Sigmoid colon (tissue), 7 donors: ENCODE measurements around the gene KLRB1. TPM values are rescaled to one million over a fixed set of nuclear protein-coding genes. Genes with fewer than 3 reads are reported as not detected.
"Not testable (repeated sequence)": the region's sequence is repeated elsewhere in the genome, so short reads cannot be mapped to it uniquely, and the experiment has no call there.

ENCODE experiments used
- DNase-seq: peaks from one replicate; pipeline ENCODE4 v3.0.0-alpha.2; 2019
- H3K27ac ChIP-seq, 4 donors: fragments of 200-600 bp; sonication (generic); one replicate each; pipeline ENCODE4 v1.5.1; 2016 to 2019; ENCODE audit warnings: mild to moderate bottlenecking in 1 of 4
- H3K27me3 ChIP-seq, 3 donors: fragments of 200-600 bp; sonication (generic); one replicate each; pipeline ENCODE4 v1.5.1; 2019; ENCODE audit warnings: mild to moderate bottlenecking in 1 of 3
- H3K36me3 ChIP-seq, 4 donors: fragments of 200-600 bp; sonication (generic); one replicate each; pipeline ENCODE4 v1.5.1; 2016 to 2019
- H3K4me1 ChIP-seq, 4 donors: fragments of 200-600 bp; sonication (generic); one replicate each; pipeline ENCODE4 v1.5.1; 2017 to 2019
- H3K4me3 ChIP-seq, 4 donors: fragments of 200-600 bp; sonication (generic); one replicate each; pipeline ENCODE4 v1.5.1; 2017 to 2019; ENCODE audit warnings: mild to moderate bottlenecking in 2 of 4, moderate library complexity in 1 of 4
- H3K9me3 ChIP-seq, 4 donors: fragments of 200-600 bp in 3 of 4; sonication (generic) in 3 of 4; one replicate each; pipeline versions ENCODE4 v1.5.1 to v1.6.1; 2013 to 2019
- EP300 ChIP-seq, 4 donors: sonication (generic); formaldehyde crosslinking; IDR thresholded peaks; one replicate each; pipeline ENCODE4 v1.6.1; 2017; ENCODE audit warnings: antibody characterized with exemption in 4 of 4
- POLR2A ChIP-seq, 2 donors: fragments of 450-650 bp; IDR thresholded peaks; one replicate each; pipeline ENCODE4 v1.6.1; 2016; ENCODE audit warnings: antibody characterized with exemption in 2 of 2, mild to moderate bottlenecking in 2 of 2, moderate library complexity in 2 of 2
- POLR2AphosphoS5 ChIP-seq, 4 donors: sonication (generic); formaldehyde crosslinking; IDR thresholded peaks; one replicate each; pipeline ENCODE4 v1.6.1; 2017; ENCODE audit warnings: antibody characterized with exemption in 4 of 4
- WGBS, 2 donors: extraction: QIAGEN DNeasy Blood & Tissue Kit; methylation state at CpG; one replicate each; pipeline ENCODE4 v1.1.7; 2013; 5-methylcytosine and 5-hydroxymethylcytosine counted together
- intact Hi-C: fragments of 100-400 bp; cut with DNase I; formaldehyde crosslinking; loops from one replicate; pipeline ENCODE4 v1.15.1; 2023
- polyA plus RNA-seq, 3 donors: library from polyadenylated mRNA; stranded (reverse); fragments of 200-250 nt; gene quantifications; one replicate each; pipeline ENCODE4 v1.2.3, GENCODE V29; 2013
- total RNA-seq, 4 donors: library from RNA; depleted of rRNA; stranded (reverse); fragments of >200 nt; gene quantifications; one replicate each; pipeline ENCODE4 v1.1.0, GENCODE V29; 2016
- TF ChIP-seq, protein P1 (sequence below), 4 experiments: fragments of 450-650 bp in 3 of 4; fragments of 200-600 bp in 1 of 4; IDR thresholded peaks; one replicate each; pipeline ENCODE4 v1.5.1; 2016 to 2019; ENCODE audit warnings: antibody characterized with exemption in 4 of 4, mild to moderate bottlenecking in 3 of 4, moderate library complexity in 2 of 4
- donor health status: healthy with polysubstance abuse.
- donor health status: Bipolar disorder and iron deficiency.
- donor health status: healthy.

Gene KLRB1
- total and polyA plus RNA-seq, 7 donors, result 0.49 to 3.6 (median 1.4) TPM; not detected in 1

DNA sequence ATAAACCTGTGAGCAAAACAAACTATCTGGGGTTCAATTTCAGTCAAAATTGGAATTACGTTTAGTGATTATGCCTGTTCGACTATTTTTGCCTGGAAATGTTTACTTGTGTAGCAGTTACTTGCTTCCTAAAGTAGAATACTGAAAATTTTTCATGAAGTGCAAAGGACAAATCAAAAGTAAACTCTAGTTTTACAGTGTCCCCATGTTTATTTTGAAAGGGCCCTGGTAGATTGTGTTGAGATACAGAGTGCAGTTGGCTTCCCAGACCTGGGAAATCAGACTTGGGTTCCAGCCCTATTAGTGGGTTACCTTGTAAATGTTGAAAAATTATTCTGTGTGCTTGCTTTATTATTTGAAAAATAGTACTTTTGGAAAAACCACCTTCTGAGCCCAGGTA lies 17.3 kb downstream of the KLRB1 start:
- WGBS, 2 donors, result 88 to 91% methylated on average over 2 of the region's 2 CpGs
- no peaks in the 10 kb centered on the region for H3K9me3 ChIP-seq
- TF ChIP-seq POLR2AphosphoS5 (IDR thresholded peaks at IDR 0.05) (no peak), POLR2A (IDR thresholded peaks at IDR 0.05) (no peak), EP300 (IDR thresholded peaks at IDR 0.05) (no peak)
- TF ChIP-seq, protein P1, sequence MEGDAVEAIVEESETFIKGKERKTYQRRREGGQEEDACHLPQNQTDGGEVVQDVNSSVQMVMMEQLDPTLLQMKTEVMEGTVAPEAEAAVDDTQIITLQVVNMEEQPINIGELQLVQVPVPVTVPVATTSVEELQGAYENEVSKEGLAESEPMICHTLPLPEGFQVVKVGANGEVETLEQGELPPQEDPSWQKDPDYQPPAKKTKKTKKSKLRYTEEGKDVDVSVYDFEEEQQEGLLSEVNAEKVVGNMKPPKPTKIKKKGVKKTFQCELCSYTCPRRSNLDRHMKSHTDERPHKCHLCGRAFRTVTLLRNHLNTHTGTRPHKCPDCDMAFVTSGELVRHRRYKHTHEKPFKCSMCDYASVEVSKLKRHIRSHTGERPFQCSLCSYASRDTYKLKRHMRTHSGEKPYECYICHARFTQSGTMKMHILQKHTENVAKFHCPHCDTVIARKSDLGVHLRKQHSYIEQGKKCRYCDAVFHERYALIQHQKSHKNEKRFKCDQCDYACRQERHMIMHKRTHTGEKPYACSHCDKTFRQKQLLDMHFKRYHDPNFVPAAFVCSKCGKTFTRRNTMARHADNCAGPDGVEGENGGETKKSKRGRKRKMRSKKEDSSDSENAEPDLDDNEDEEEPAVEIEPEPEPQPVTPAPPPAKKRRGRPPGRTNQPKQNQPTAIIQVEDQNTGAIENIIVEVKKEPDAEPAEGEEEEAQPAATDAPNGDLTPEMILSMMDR (IDR thresholded peaks at IDR 0.05), result no peak
- no peak overlapping the region for H3K27ac ChIP-seq
- no peaks in the 10 kb centered on the region for H3K4me1 ChIP-seq
- DNase-seq, result no peak
- H3K4me3 ChIP-seq, result no peak overlapping the region
- H3K36me3 ChIP-seq, result no peaks in the 10 kb centered on the region
- no peaks in the 10 kb centered on the region for H3K27me3 ChIP-seq
- intact Hi-C loops, result no loop called here

DNA sequence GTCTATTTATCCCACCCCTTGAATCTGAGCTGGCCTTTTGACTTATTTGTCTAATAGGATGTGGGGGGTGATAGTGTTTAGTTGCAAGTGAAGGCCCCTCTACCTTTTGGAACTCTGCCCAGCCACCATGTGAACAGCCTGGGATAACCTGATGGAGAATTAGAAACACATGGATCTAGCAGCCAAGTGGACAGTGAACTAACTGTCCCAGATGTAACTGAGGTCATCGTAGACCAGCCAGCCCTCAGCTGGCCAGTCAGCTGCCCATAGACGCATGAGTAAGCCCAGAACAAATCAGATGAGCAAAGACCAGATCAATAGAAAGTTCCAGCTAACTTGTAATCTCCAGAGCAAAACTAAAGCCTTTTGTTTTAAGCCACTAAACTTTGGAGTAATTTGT lies 19.0 kb downstream of the KLRB1 start:
- H3K27ac ChIP-seq, result no peak overlapping the region
- H3K4me3 ChIP-seq, result no peak overlapping the region
- TF ChIP-seq POLR2A (IDR thresholded peaks at IDR 0.05) (no peak), EP300 (IDR thresholded peaks at IDR 0.05) (no peak), POLR2AphosphoS5 (IDR thresholded peaks at IDR 0.05) (no peak)
- TF ChIP-seq, protein P1 (IDR thresholded peaks at IDR 0.05), result no peak
- WGBS, 2 donors, result 89 to 92% methylated on average over 2 of the region's 2 CpGs
- H3K9me3 ChIP-seq, result no peaks in the 10 kb centered on the region
- H3K27me3 ChIP-seq, result no peaks in the 10 kb centered on the region
- H3K36me3 ChIP-seq, result no peaks in the 10 kb centered on the region
- intact Hi-C loops, result no loop called here
- H3K4me1 ChIP-seq, result no peaks in the 10 kb centered on the region
- DNase-seq, result no peak

DNA sequence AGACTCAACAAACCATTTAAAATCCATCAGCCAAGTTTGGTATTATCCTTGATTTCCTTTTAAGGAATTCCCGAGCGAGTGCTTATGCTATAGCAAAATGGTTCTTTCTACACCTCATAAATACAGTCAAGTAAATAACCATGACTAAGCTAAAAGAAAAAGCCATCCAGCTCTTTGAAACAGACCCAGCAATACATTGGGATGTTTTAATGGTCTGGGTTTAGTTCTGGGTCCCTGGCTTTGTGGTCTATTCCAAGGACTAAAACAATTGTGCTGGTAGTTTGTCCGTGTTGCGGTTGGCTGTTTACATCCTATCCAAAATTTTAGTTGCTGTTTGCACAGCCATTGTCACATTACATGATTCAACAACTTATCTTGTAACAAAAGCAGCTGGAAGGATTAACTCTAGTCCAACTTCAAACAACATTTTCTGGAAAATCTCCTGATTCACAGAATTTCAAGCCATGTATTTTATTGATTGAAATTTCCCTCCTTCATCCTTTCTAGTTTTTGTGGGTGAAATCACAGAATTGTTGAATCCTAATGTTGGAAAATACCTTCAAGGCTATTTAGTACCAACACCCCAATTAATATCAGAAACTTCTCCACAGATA lies 19.6 kb downstream of the KLRB1 start:
- TF ChIP-seq POLR2A (IDR thresholded peaks at IDR 0.05) (no peak), EP300 (IDR thresholded peaks at IDR 0.05) (no peak), POLR2AphosphoS5 (IDR thresholded peaks at IDR 0.05) (no peak)
- TF ChIP-seq, protein P1 (IDR thresholded peaks at IDR 0.05), result no peak

DNA sequence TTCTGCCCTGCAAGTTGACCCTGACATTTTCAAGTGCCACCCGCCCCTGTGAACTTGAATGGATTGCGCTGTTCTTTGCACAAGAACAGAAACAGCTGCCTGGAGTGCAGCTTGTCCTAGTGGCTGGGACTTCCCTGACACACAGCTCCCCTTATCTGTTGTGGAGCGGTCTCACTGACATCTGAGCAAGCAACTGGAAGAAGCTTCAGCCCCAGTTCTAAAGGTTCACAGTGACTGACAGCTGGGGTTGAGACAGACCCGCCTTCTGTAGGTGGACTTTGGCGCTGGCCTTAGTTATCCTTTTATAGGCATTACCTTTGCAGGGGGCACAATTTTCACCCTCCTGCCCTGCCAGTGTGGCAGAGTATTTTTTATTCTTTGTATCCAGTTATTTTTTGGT lies 30.0 kb downstream of the KLRB1 start:
- H3K4me3 ChIP-seq, DNase-seq, H3K4me1 ChIP-seq, H3K27me3 ChIP-seq, H3K36me3 ChIP-seq, H3K27ac ChIP-seq, intact Hi-C loops, H3K9me3 ChIP-seq: not testable (repeated sequence)
- WGBS, 2 donors, result 87 to 88% methylated on average over 2 of the region's 5 CpGs

More for the DNA sequence above, 19.6 kb downstream of the KLRB1 start:
- intact Hi-C loops, result no loop called here
- H3K9me3 ChIP-seq, result no peaks in the 10 kb centered on the region
- H3K4me3 ChIP-seq, result no peak overlapping the region
- no peaks in the 10 kb centered on the region for H3K4me1 ChIP-seq
- H3K27ac ChIP-seq, result no peak overlapping the region
- no peaks in the 10 kb centered on the region for H3K27me3 ChIP-seq
- H3K36me3 ChIP-seq, result no peaks in the 10 kb centered on the region
- no peak for DNase-seq
- WGBS, 2 donors, result 88 to 90% methylated on average over 4 of the region's 4 CpGs

DNA sequence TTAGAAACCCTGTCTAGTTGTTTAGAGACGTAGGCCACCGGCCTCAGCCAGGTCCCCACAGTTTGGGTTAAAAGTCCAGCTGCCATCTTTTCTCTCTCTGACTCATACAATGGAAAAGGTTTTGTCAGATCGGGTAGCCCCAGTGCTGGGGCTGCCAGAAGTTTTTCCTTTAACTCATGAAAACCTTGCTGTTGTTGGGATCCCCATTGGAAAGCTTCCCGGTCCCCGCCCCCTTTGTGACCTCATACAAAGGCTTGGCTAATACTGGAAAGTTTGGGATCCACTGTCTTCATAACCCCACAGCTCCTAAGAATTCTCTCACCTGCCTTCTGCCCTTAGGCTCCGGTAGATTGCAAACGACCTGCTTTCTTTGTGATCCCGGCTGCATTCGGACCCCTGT lies 40.6 kb downstream of the KLRB1 start:
- H3K27me3 ChIP-seq, H3K36me3 ChIP-seq, H3K27ac ChIP-seq, H3K9me3 ChIP-seq, intact Hi-C loops, H3K4me1 ChIP-seq, DNase-seq, H3K4me3 ChIP-seq: not testable (repeated sequence)
- WGBS, 2 donors, result 91 to 95% methylated on average over 9 of the region's 9 CpGs

DNA sequence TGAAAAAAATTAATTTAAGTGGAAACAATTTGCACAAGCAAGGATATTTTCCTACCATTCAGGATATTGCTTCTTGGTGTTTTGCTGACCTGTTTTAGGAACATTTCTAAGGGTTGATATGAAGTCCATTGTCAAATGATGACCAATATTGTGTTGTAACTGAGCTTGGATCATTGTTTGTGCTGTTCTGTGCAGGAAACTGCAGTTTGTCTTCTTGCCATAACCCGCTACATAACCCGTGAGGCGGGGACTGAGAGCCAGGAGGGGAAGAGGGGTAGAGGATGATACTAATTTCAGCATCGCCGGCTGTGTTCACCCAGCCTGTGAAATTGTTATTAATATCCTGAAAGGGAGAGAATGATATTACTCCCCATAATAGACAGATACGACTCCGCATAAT lies 41.6 kb downstream of the KLRB1 start:
- H3K4me1 ChIP-seq, DNase-seq, H3K9me3 ChIP-seq, H3K4me3 ChIP-seq, intact Hi-C loops, H3K27me3 ChIP-seq, H3K27ac ChIP-seq, H3K36me3 ChIP-seq: not testable (repeated sequence)
- 91 to 95% methylated on average over 7 of the region's 7 CpGs for WGBS, 2 donors

DNA sequence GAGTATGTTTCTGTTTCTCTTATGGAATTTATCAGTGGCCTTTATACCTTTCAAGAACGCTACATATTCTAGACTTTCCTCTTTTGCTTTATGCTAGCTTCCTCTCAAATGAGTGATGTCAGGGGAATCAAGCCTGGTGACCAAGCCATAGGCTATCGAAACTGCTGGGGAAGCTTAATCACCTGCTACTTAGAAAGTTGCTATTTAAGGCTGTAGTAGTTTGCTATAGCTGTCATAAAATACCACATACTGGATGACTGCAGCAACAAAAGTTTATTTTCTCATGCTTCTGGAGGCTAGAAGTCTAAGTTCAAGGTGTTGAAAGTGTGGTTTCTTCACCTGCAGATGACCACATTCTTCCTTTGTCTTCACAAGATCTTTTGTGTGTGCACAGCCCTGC lies 43.3 kb downstream of the KLRB1 start:
- intact Hi-C loops, H3K4me3 ChIP-seq, H3K4me1 ChIP-seq, H3K27me3 ChIP-seq, H3K9me3 ChIP-seq, H3K36me3 ChIP-seq, DNase-seq, H3K27ac ChIP-seq: not testable (repeated sequence)
- 85 to 91% methylated on average over 2 of the region's 2 CpGs for WGBS, 2 donors

DNA sequence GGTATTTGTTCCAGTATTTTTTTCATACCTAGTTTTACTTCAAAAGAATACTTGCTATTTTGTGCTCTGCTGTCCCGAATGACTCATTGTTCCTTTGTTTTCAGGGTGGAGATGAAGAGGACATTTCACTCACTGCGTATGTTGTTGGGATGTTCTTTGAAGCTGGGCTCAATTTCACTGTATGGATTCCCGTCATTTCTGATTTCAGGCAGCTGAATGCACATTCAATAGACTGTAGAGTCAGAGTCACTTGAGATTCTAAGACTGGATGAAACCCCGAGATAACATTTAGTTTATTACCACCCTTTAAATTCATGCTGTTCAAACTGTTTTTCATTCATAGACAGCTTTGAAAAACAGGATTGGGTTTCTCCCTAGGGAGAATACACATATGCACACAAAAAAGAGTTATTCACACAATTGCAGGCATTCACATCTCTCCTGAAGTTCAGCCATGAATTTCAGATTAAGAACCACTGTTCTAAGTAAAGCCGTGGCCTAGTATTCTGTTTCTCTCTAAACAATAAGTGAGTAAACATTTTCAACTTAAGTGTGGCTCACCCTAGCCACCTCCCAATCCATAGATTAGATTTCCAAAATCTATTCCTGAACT lies 44.8 kb downstream of the KLRB1 start:
- H3K4me3 ChIP-seq, H3K9me3 ChIP-seq, H3K27me3 ChIP-seq, H3K27ac ChIP-seq, DNase-seq, intact Hi-C loops, H3K4me1 ChIP-seq, H3K36me3 ChIP-seq: not testable (repeated sequence)
- WGBS, 2 donors, result 93% methylated on average over 3 of the region's 5 CpGs

DNA sequence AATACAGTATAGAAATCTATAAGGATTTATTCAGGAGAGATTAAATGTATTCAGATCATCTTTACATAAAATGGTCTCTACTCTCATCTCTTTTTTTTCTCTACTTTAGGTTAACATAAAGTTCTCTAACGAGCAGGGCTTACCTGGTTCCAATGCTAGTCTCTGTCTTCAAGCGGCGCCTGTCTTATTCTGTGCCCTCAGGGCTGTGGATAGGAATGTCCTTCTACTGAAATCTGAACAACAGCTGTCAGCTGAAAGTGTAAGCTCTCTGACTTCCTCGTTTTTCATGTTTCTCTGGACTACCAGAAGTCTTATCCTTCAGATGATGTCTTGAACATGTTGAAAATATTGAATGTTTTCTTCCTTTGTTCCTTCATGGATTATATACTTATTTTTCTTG lies 62.2 kb downstream of the KLRB1 start:
- DNase-seq, H3K36me3 ChIP-seq, intact Hi-C loops, H3K4me3 ChIP-seq, H3K27me3 ChIP-seq, H3K9me3 ChIP-seq, H3K4me1 ChIP-seq, H3K27ac ChIP-seq: not testable (repeated sequence)
- WGBS, 2 donors, result 72 to 85% methylated on average over 4 of the region's 4 CpGs
